ENCODE results near the gene PREPL.

DNA sequence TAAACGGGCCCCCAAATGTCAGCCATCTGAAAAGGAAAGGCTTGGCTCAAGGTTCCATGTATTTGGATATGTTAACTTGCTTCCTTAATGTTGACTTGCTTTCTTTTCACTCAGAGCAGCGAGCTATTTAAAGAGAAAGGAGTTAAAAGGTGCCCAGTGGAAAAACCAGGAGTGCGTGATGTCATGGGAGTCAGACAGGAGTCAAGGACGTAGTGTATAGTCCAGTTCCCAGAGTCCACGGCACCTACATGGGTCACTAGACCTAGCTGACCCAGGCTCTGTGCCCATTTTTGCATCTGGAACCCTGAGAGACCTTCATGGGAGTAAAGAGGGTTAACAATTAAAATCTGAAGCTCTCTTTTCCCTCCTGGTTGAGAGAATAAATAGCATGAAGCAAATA is 66.2 kb downstream of the PREPL start:
- TF ChIP-seq, protein P1, sequence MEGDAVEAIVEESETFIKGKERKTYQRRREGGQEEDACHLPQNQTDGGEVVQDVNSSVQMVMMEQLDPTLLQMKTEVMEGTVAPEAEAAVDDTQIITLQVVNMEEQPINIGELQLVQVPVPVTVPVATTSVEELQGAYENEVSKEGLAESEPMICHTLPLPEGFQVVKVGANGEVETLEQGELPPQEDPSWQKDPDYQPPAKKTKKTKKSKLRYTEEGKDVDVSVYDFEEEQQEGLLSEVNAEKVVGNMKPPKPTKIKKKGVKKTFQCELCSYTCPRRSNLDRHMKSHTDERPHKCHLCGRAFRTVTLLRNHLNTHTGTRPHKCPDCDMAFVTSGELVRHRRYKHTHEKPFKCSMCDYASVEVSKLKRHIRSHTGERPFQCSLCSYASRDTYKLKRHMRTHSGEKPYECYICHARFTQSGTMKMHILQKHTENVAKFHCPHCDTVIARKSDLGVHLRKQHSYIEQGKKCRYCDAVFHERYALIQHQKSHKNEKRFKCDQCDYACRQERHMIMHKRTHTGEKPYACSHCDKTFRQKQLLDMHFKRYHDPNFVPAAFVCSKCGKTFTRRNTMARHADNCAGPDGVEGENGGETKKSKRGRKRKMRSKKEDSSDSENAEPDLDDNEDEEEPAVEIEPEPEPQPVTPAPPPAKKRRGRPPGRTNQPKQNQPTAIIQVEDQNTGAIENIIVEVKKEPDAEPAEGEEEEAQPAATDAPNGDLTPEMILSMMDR (IDR thresholded peaks at IDR 0.05; ENCODE audit: low read depth, low read length) = no peak
- TF ChIP-seq EZH2phosphoT487 (IDR thresholded peaks at IDR 0.05; ENCODE audit: low read depth) = no peak
